HEK293 (cell line): ENCODE measurements around the gene FAM83E.

Experiments
- EGR2 ChIP-seq: fragments of 450-650 bp; formaldehyde crosslinking; IDR thresholded peaks from 2 replicates; pipeline ENCODE4 v1.5.1; 2016; ENCODE audit warnings: low read depth, missing biosample characterization, missing genetic modification characterization
- HOXC10 ChIP-seq: sonication (generic); formaldehyde crosslinking; IDR thresholded peaks from 2 replicates; pipeline ENCODE4 v1.8.1; 2023; ENCODE audit warnings: mild to moderate bottlenecking, missing genetic modification reagents
- KLF16 ChIP-seq: fragments of 450-650 bp; formaldehyde crosslinking; IDR thresholded peaks from 2 replicates; pipeline ENCODE4 v1.5.1; 2017; ENCODE audit warnings: missing biosample characterization, missing genetic modification characterization
- KLF8 ChIP-seq: fragments of 450-650 bp; formaldehyde crosslinking; IDR thresholded peaks from 2 replicates; pipeline ENCODE4 v1.5.1; 2016; ENCODE audit warnings: missing biosample characterization, missing genetic modification characterization
- MEIS1 ChIP-seq: sonication (generic); formaldehyde crosslinking; IDR thresholded peaks from 2 replicates; pipeline ENCODE4 v1.8.1; 2022; ENCODE audit warnings: missing genetic modification reagents, mild to moderate bottlenecking, borderline replicate concordance
- SP7 ChIP-seq: fragments of 450-650 bp; formaldehyde crosslinking; IDR thresholded peaks from 2 replicates; pipeline ENCODE4 v1.5.1; 2016; ENCODE audit warnings: missing biosample characterization, missing genetic modification characterization
- ZFP69B ChIP-seq: fragments of 450-650 bp; formaldehyde crosslinking; IDR thresholded peaks from 2 replicates; pipeline ENCODE4 v1.5.1; 2016; ENCODE audit warnings: missing biosample characterization, missing genetic modification characterization
- ZNF132 ChIP-seq: fragments of 450-650 bp; formaldehyde crosslinking; IDR thresholded peaks from 2 replicates; pipeline ENCODE4 v1.5.1; 2017; ENCODE audit warnings: missing biosample characterization, missing genetic modification characterization, borderline replicate concordance
- ZNF133 ChIP-seq: fragments of 450-650 bp; formaldehyde crosslinking; IDR thresholded peaks from 2 replicates; pipeline ENCODE4 v1.5.1; 2016; ENCODE audit warnings: missing biosample characterization, missing genetic modification characterization
- ZNF146 ChIP-seq: fragments of 450-650 bp; formaldehyde crosslinking; IDR thresholded peaks from 2 replicates; pipeline ENCODE4 v1.5.1; 2016; ENCODE audit warnings: missing biosample characterization, missing genetic modification characterization
- ZNF157 ChIP-seq: fragments of 450-650 bp; formaldehyde crosslinking; IDR thresholded peaks from 2 replicates; pipeline ENCODE4 v1.5.1; 2016; ENCODE audit warnings: missing biosample characterization, missing genetic modification characterization
- ZNF174 ChIP-seq: fragments of 450-650 bp; formaldehyde crosslinking; IDR thresholded peaks from 2 replicates; pipeline ENCODE4 v1.5.0; 2017; ENCODE audit warnings: missing biosample characterization, mild to moderate bottlenecking, missing genetic modification characterization
- ZNF223 ChIP-seq: fragments of 450-650 bp; formaldehyde crosslinking; IDR thresholded peaks from 2 replicates; pipeline ENCODE4 v1.5.1; 2016; ENCODE audit warnings: missing biosample characterization, missing genetic modification characterization
- ZNF248 ChIP-seq: fragments of 450-650 bp; formaldehyde crosslinking; IDR thresholded peaks from 2 replicates; pipeline ENCODE4 v1.5.1; 2017; ENCODE audit warnings: missing biosample characterization, missing genetic modification characterization
- ZNF266 ChIP-seq: fragments of 450-650 bp; formaldehyde crosslinking; IDR thresholded peaks from 2 replicates; pipeline ENCODE4 v1.5.1; 2016; ENCODE audit warnings: missing biosample characterization, missing genetic modification characterization, low read depth
- ZNF335 ChIP-seq: fragments of 450-650 bp; formaldehyde crosslinking; conservative IDR thresholded peaks from 2 replicates; pipeline ENCODE4 v1.5.1; 2016; ENCODE audit warnings: missing biosample characterization, missing genetic modification characterization
- ZNF341 ChIP-seq: fragments of 450-650 bp; formaldehyde crosslinking; IDR thresholded peaks from 2 replicates; pipeline ENCODE4; 2016; ENCODE audit warnings: low read depth, missing biosample characterization, missing genetic modification characterization
- ZNF423 ChIP-seq: fragments of 450-650 bp; formaldehyde crosslinking; IDR thresholded peaks from 2 replicates; pipeline ENCODE4 v1.5.1; 2016; ENCODE audit warnings: missing biosample characterization, missing genetic modification characterization
- ZNF521 ChIP-seq: fragments of 450-650 bp; formaldehyde crosslinking; IDR thresholded peaks from 2 replicates; pipeline ENCODE4 v1.5.1; 2017; ENCODE audit warnings: missing biosample characterization, mild to moderate bottlenecking, missing genetic modification characterization
- ZNF529 ChIP-seq: fragments of 450-650 bp; formaldehyde crosslinking; IDR thresholded peaks from 2 replicates; pipeline ENCODE4 v1.5.1; 2017; ENCODE audit warnings: missing genetic modification characterization, missing biosample characterization; ENCODE audit not compliant: insufficient replicate concordance
- ZNF548 ChIP-seq: fragments of 450-650 bp; formaldehyde crosslinking; IDR thresholded peaks from 2 replicates; pipeline ENCODE4 v1.5.1; 2016; ENCODE audit warnings: missing biosample characterization, missing genetic modification characterization
- ZNF596 ChIP-seq: fragments of 450-650 bp; IDR thresholded peaks from 2 replicates; pipeline ENCODE4 v1.5.0; 2018; ENCODE audit warnings: missing biosample characterization, mild to moderate bottlenecking, missing genetic modification characterization, moderate library complexity
- ZNF768 ChIP-seq: fragments of 450-650 bp; formaldehyde crosslinking; IDR thresholded peaks from 2 replicates; pipeline ENCODE4 v1.5.1; 2018; ENCODE audit warnings: missing biosample characterization, mild to moderate bottlenecking, missing genetic modification characterization
- ZNF776 ChIP-seq: fragments of 450-650 bp; formaldehyde crosslinking; IDR thresholded peaks from 2 replicates; pipeline ENCODE4 v1.5.0; 2017; ENCODE audit warnings: missing biosample characterization, missing genetic modification characterization, borderline replicate concordance
- ZSCAN30 ChIP-seq: fragments of 450-650 bp; IDR thresholded peaks from 2 replicates; pipeline ENCODE4 v1.5.1; 2018; ENCODE audit warnings: missing biosample characterization, mild to moderate bottlenecking, missing genetic modification characterization, moderate library complexity
- TF ChIP-seq, protein P1 (sequence below): fragments of 450-650 bp; formaldehyde crosslinking; IDR thresholded peaks from 2 replicates; pipeline ENCODE4 v1.5.1; 2016; ENCODE audit warnings: missing biosample characterization, missing genetic modification characterization
- TF ChIP-seq, protein P2 (sequence below): fragments of 450-650 bp; formaldehyde crosslinking; IDR thresholded peaks from 2 replicates; pipeline ENCODE4 v1.5.1; 2016; ENCODE audit warnings: missing biosample characterization, missing genetic modification characterization
- TF ChIP-seq, protein P3 (sequence below): fragments of 450-650 bp; formaldehyde crosslinking; IDR thresholded peaks from 2 replicates; pipeline ENCODE4 v1.5.1; 2017; ENCODE audit warnings: missing biosample characterization, missing genetic modification characterization
- TF ChIP-seq, protein P4 (sequence below): fragments of 450-650 bp; formaldehyde crosslinking; IDR thresholded peaks from 2 replicates; pipeline ENCODE4 v1.5.1; 2016; ENCODE audit warnings: missing biosample characterization, missing genetic modification characterization
- TF ChIP-seq, protein P5 (sequence below): fragments of 450-650 bp; formaldehyde crosslinking; optimal IDR thresholded peaks from 2 replicates; pipeline ENCODE3; 2016; ENCODE audit warnings: missing biosample characterization, mild to moderate bottlenecking, missing genetic modification characterization

The FAM83E gene

DNA sequence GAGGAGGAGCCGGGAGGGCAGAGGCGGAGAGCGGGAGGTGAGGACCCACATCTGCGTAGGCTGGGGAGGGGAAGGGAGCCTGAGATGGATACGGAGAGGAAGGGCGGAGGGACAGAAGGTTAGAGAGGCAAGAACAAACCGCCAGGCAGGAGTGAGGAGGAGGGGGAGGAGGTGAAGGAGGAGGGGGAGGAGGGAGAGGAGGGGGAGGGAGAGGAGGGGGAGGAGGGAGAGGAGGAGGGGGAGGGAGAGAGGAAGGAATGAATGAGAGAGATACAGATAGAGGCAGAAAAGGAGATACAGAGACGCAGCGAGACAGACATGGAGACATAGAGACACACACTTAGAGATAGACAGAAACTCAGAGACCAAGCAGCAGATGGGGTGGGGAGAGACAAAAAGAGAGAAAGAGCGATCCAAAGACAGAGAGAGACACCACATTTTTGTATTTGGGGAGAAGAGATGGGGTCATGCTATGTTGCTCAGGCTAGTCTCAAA is 31.9 kb upstream of the FAM83E start (continued):
- TF ChIP-seq, protein P1, sequence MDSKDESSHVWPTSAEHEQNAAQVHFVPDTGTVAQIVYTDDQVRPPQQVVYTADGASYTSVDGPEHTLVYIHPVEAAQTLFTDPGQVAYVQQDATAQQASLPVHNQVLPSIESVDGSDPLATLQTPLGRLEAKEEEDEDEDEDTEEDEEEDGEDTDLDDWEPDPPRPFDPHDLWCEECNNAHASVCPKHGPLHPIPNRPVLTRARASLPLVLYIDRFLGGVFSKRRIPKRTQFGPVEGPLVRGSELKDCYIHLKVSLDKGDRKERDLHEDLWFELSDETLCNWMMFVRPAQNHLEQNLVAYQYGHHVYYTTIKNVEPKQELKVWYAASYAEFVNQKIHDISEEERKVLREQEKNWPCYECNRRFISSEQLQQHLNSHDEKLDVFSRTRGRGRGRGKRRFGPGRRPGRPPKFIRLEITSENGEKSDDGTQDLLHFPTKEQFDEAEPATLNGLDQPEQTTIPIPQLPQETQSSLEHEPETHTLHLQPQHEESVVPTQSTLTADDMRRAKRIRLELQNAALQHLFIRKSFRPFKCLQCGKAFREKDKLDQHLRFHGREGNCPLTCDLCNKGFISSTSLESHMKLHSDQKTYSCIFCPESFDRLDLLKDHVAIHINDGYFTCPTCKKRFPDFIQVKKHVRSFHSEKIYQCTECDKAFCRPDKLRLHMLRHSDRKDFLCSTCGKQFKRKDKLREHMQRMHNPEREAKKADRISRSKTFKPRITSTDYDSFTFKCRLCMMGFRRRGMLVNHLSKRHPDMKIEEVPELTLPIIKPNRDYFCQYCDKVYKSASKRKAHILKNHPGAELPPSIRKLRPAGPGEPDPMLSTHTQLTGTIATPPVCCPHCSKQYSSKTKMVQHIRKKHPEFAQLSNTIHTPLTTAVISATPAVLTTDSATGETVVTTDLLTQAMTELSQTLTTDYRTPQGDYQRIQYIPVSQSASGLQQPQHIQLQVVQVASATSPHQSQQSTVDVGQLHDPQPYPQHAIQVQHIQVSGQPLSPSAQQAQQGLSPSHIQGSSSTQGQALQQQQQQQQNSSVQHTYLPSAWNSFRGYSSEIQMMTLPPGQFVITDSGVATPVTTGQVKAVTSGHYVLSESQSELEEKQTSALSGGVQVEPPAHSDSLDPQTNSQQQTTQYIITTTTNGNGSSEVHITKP, result no peak
- no peak for TF ChIP-seq SP7 (tag by site-specific recombination)
- no peak for TF ChIP-seq ZNF248 (tag by site-specific recombination)
- TF ChIP-seq ZNF423 (tag by site-specific recombination), result no peak
- TF ChIP-seq, protein P2, sequence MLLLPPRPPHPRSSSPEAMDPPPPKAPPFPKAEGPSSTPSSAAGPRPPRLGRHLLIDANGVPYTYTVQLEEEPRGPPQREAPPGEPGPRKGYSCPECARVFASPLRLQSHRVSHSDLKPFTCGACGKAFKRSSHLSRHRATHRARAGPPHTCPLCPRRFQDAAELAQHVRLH (tag by site-specific recombination), result no peak
- TF ChIP-seq ZNF341 (tag by site-specific recombination), result no peak
- TF ChIP-seq EGR2 (tag by site-specific recombination), result peak; percentile 94
- TF ChIP-seq, protein P3, sequence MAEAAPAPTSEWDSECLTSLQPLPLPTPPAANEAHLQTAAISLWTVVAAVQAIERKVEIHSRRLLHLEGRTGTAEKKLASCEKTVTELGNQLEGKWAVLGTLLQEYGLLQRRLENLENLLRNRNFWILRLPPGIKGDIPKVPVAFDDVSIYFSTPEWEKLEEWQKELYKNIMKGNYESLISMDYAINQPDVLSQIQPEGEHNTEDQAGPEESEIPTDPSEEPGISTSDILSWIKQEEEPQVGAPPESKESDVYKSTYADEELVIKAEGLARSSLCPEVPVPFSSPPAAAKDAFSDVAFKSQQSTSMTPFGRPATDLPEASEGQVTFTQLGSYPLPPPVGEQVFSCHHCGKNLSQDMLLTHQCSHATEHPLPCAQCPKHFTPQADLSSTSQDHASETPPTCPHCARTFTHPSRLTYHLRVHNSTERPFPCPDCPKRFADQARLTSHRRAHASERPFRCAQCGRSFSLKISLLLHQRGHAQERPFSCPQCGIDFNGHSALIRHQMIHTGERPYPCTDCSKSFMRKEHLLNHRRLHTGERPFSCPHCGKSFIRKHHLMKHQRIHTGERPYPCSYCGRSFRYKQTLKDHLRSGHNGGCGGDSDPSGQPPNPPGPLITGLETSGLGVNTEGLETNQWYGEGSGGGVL (tag by site-specific recombination), result peak; percentile 93
- TF ChIP-seq ZFP69B (tag by site-specific recombination), result peak; percentile 70
- no peak for TF ChIP-seq ZNF521 (tag by site-specific recombination)
- no peak for TF ChIP-seq ZNF776 (tag by site-specific recombination)
- TF ChIP-seq KLF16 (tag by site-specific recombination), result 0 out of 2 replicates have a peak, but pooled peaks have one; percentile 79
- TF ChIP-seq ZNF768 (tag by site-specific recombination), result no peak
- TF ChIP-seq ZNF266, result no peak
- no peak for TF ChIP-seq ZNF223 (tag by site-specific recombination)
- TF ChIP-seq, protein P4, sequence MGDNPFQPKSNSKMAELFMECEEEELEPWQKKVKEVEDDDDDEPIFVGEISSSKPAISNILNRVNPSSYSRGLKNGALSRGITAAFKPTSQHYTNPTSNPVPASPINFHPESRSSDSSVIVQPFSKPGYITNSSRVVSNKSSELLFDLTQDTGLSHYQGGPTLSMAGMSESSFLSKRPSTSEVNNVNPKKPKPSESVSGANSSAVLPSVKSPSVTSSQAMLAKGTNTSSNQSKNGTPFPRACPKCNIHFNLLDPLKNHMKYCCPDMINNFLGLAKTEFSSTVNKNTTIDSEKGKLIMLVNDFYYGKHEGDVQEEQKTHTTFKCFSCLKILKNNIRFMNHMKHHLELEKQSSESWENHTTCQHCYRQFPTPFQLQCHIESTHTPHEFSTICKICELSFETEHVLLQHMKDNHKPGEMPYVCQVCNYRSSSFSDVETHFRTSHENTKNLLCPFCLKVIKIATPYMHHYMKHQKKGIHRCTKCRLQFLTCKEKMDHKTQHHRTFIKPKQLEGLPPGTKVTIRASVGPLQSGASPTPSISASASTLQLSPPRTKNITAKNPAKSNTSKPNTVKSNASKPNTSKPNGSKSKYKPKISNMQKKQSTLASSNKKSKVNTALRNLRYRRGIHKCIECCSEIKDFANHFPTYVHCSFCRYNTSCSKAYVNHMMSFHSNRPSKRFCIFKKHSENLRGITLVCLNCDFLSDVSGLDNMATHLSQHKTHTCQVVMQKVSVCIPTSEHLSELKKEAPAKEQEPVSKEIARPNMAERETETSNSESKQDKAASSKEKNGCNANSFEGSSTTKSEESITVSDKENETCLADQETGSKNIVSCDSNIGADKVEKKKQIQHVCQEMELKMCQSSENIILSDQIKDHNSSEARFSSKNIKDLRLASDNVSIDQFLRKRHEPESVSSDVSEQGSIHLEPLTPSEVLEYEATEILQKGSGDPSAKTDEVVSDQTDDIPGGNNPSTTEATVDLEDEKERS (tag by site-specific recombination), result no peak
- TF ChIP-seq MEIS1 (CRISPR knock-in tag), result no peak
- TF ChIP-seq, protein P5, sequence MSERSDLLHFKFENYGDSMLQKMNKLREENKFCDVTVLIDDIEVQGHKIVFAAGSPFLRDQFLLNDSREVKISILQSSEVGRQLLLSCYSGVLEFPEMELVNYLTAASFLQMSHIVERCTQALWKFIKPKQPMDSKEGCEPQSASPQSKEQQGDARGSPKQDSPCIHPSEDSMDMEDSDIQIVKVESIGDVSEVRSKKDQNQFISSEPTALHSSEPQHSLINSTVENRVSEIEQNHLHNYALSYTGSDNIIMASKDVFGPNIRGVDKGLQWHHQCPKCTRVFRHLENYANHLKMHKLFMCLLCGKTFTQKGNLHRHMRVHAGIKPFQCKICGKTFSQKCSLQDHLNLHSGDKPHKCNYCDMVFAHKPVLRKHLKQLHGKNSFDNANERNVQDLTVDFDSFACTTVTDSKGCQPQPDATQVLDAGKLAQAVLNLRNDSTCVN (tag by site-specific recombination), result no peak
- peak; percentile 61; the same call in 1 of the 2 replicates for TF ChIP-seq KLF8
- no peak for TF ChIP-seq ZNF529
- TF ChIP-seq ZSCAN30 (tag by site-specific recombination), result no peak
- 0 out of 2 replicates have a peak, but pooled peaks have one; percentile 24 for TF ChIP-seq ZNF146 (tag by site-specific recombination)
- no peak for TF ChIP-seq ZNF174 (tag by site-specific recombination)
- TF ChIP-seq ZNF133, result no peak
- no peak for TF ChIP-seq ZNF157 (tag by site-specific recombination)
- TF ChIP-seq ZNF548, result no peak
- no peak for TF ChIP-seq ZNF335 (tag by site-specific recombination)
- no peak for TF ChIP-seq ZNF596 (tag by site-specific recombination)
- TF ChIP-seq HOXC10 (CRISPR knock-in tag), result no peak
- TF ChIP-seq ZNF132, result no peak
